ENCODE results near the gene DCDC2C. TPM values are rescaled to one million over a fixed set of nuclear protein-coding genes. Genes with fewer than 3 reads are reported as not detected.

The DCDC2C gene
- total RNA-seq, 1 donor from 2014 or later: not detected

- intact Hi-C loops (cut with DNase I): no loop called here
- no peak for TF ChIP-seq CTCF (IDR thresholded peaks at IDR 0.05)
- H3K27me3 ChIP-seq (ENCODE audit: low read depth): no peaks in the 10 kb centered on the region
- no peaks in the 10 kb centered on the region for H3K9me3 ChIP-seq
- H3K4me1 ChIP-seq: no peaks in the 10 kb centered on the region
- no peak overlapping the region for H3K4me3 ChIP-seq
- H3K27ac ChIP-seq: no peak overlapping the region
- H3K36me3 ChIP-seq: no peaks in the 10 kb centered on the region
- DNase-seq: no peak
- ATAC-seq: no peak
Measured at GRCh38 chr2:3793249-3793648, 89.9 kb downstream of the DCDC2C start.

GRCh38 chr2:3801506-3801905 lies 98.1 kb downstream of the DCDC2C start:
- ATAC-seq: no peak
- H3K9me3 ChIP-seq: no peaks in the 10 kb centered on the region
- no peaks in the 10 kb centered on the region for H3K4me1 ChIP-seq
- no peaks in the 10 kb centered on the region for H3K36me3 ChIP-seq
- no peaks in the 10 kb centered on the region for H3K27me3 ChIP-seq (ENCODE audit: low read depth)
- no peak for TF ChIP-seq CTCF (IDR thresholded peaks at IDR 0.05)
- H3K27ac ChIP-seq: no peak overlapping the region
- intact Hi-C loops (cut with DNase I): no loop called here
- H3K4me3 ChIP-seq: no peak overlapping the region
- no peak for DNase-seq

- H3K27me3 ChIP-seq (ENCODE audit: low read depth): no peaks in the 10 kb centered on the region
- H3K4me1 ChIP-seq: no peaks in the 10 kb centered on the region
- H3K4me3 ChIP-seq: no peak overlapping the region
- DNase-seq (no peak), ATAC-seq (no peak)
- TF ChIP-seq CTCF (IDR thresholded peaks at IDR 0.05): peak; percentile 29
- no peak overlapping the region for H3K27ac ChIP-seq
- H3K36me3 ChIP-seq: no peaks in the 10 kb centered on the region
- intact Hi-C loops (cut with DNase I): no loop called here
- H3K9me3 ChIP-seq: no peaks in the 10 kb centered on the region
Measured at GRCh38 chr2:3805201-3805939, 102.0 kb downstream of the DCDC2C start.

GRCh38 chr2:3806168-3806567 lies 102.8 kb downstream of the DCDC2C start:
- Histone ChIP-seq H3K27me3 (ENCODE audit: low read depth) (no peaks in the 10 kb centered on the region), H3K4me3 (no peak overlapping the region), H3K4me1 (no peaks in the 10 kb centered on the region), H3K27ac (no peak overlapping the region), H3K36me3 (no peaks in the 10 kb centered on the region), H3K9me3 (no peaks in the 10 kb centered on the region)
- TF ChIP-seq CTCF (IDR thresholded peaks at IDR 0.05): no peak
- intact Hi-C loops (cut with DNase I): no loop called here
- DNase-seq: no peak
- no peak for ATAC-seq

GRCh38 chr2:3806730-3807129 lies 103.4 kb downstream of the DCDC2C start:
- H3K27me3 ChIP-seq (ENCODE audit: low read depth): no peaks in the 10 kb centered on the region
- H3K4me3 ChIP-seq: no peak overlapping the region
- H3K36me3 ChIP-seq: no peaks in the 10 kb centered on the region
- TF ChIP-seq CTCF (IDR thresholded peaks at IDR 0.05): no peak
- no peaks in the 10 kb centered on the region for H3K9me3 ChIP-seq
- H3K4me1 ChIP-seq: no peaks in the 10 kb centered on the region
- ATAC-seq: no peak
- intact Hi-C loops (cut with DNase I): no loop called here
- no peak for DNase-seq
- no peak overlapping the region for H3K27ac ChIP-seq

Measured in lower lobe of right lung (tissue), 2 donors.